ENCODE data around the gene PLD5.
"Not testable (repeated sequence)": the region's sequence is repeated elsewhere in the genome, so short reads cannot be mapped to it uniquely, and the experiment has no call there.

PLD5 gene

GRCh38 chr1:242416657-242417056, 107.8 kb downstream of the PLD5 start:
- no peak for DNase-seq

DNA sequence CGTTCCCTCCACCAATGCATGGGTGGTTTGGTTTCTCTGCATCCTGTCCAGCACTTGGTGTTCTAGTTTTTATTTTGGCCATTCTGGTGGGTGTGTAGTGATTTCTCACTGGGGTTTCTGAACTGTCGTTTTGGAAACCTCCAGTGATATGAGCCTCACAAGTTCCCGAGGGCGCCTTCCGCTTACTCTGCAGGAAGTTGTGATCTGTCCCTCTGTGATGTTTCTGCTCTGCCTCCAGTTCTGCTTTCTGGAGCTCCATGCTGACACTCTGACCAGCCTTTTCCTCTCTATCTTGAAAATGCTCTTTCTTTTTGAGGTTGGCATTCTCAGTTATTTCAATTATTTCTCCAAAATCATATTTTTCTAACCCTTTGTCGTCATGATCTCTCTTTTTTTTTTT, 111.6 kb downstream of the PLD5 start:
- no peak for DNase-seq

GRCh38 chr1:242411901-242412300, 112.6 kb downstream of the PLD5 start:
- DNase-seq = no peak

DNA sequence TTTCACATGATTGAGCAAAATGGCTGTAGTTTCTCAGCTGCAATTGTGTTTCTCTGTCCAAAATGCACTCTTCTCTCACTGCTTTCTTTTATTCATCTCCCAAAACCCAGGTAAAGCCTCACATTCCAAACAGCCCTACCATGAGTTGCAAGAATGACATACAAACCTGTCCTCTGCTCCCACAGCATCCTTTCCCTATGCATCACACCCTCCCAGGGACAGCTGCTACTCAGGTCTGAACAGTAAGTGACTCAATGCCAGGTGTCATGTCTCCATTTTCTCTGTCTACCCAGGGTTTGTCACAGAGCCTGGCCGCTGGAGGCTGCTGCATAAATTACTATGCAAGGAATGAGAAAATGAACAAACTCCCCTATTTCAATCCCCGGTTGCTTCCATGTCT, 118.5 kb downstream of the PLD5 start:
- DNase-seq = no peak

DNA sequence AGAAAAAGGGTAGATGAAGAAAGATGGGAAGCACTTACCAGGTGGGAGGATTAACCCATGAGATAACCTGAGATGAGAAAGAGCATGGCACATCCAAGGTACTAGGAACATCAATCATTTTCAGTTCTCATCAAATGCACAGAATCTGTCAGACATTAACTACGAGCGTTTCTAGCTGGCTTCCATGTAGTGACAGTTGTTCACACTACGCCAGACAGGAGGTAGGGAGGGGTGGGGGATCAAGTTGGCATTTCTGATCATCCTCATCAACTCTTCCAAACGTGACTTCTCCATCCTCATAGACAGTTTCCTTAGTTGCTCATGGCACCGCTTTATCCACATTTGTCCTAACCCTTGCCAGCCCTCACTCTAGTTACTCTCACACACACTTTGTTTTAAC, 120.2 kb downstream of the PLD5 start:
- no peak for DNase-seq

DNA sequence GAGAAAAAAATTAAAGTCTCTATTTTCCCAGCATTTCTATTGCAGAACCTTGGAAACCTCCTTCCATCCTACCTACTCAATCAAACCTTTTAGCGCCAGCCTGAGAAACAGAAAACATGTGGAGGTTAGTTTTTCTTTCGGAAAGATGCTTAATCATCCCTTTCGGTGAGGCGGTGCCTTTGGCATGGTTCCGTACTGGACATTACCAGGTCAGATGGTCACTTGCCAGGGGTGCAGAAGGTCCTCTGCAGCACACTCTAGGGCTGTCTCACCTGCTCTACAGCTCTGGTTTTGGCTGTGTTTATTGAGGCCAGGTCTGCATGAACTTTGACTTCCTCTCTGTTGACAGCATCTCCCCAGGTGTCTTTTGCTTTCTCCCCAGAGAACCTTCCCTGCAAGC, 121.5 kb downstream of the PLD5 start:
- DNase-seq = no peak

DNA sequence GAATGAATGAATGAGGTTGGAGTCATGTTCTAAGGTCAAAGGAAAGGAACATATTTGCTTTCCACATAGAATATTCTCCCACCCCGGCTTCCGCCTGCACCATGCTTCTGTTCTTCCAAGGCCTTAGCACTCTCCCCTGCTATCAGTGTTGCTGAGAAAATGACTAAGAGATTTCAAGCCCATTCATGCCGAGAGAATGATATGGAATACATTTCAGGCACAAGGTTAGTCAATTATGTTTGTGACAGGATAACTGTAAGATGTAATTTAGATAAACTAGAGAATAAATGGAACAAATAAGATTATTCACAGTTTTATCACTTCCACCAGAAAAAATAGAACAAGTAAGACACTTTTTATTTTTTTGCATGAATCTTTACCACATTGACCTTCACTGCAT, 122.6 kb downstream of the PLD5 start:
- DNase-seq = no peak

DNA sequence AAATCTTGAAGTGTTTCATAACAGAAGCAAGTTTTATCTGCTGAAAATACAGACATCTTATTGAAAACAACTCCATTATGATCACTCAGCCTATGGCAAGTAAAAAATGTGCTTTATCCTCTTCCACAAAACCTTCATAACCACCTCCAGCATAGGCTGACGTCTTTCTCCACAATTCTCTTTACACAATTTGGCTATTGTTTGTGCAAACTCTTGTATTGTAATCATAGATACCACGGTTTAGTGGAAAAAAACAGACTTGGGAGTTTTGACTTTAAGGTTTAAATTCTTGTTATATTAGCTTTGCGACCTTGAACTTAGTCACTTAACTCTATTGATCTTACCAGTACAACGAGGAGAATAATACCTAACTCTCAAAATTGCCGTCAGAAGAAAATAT, 126.1 kb downstream of the PLD5 start:
- DNase-seq = no peak

DNA sequence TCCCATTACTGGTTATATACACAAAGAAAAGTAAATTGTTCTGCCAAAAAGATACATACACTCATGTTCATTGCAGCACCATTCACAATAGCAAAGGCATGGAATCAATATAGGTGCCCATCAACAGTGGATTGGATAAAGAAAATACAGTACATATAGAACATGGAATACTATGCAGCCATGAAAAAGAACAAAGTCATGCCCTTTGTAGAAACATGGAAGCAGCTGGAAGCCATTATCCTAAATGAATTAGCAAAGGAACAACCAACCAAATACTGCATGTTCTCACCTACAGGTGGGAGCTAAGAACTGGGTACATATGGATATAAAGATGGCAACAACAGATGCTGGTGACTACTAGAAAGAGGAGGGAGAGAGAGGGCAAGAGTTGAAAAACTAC, 132.6 kb downstream of the PLD5 start:
- DNase-seq = no peak

DNA sequence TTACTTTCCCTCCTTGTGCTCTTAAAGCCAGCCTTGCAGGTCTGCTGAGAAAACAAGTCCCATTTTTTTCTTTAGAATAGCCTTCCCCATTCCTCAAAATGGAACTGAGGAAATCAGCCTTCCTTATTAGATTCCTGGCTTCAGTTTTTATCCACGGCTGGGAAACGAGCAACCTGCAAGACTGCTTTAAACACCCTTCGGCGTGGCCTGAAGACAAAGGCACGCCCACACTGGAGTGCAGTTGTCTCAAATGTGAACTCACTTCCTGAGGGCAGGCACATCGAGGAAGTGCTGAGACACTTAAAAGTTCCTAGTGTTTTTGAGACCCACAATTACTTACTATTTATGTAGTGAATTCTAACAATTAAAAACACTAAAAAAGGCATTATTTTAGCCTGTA, 148.4 kb downstream of the PLD5 start:
- not testable (repeated sequence) for DNase-seq

DNA sequence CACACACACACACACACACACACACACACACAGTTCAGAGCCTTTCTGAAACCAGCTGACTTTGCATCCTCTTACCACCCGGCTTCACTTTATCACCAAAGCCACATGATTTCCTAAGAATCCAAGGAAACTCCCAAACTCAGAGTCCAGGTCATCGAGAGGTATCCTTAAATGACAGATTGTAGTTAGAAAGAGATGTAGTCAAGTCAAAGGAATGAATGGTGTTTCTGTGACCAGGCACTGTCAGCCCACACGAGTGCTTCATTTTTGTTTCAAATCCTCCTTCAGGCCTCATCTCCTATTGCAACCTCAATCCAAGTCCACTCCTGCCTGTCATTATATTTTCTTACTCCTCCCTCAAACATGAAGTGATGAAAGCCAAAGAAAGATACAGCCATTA, 174.1 kb downstream of the PLD5 start:
- not testable (repeated sequence) for DNase-seq

- DNase-seq = no peak
Observed at GRCh38 chr1:242349636-242350035, 174.9 kb downstream of the PLD5 start.

DNA sequence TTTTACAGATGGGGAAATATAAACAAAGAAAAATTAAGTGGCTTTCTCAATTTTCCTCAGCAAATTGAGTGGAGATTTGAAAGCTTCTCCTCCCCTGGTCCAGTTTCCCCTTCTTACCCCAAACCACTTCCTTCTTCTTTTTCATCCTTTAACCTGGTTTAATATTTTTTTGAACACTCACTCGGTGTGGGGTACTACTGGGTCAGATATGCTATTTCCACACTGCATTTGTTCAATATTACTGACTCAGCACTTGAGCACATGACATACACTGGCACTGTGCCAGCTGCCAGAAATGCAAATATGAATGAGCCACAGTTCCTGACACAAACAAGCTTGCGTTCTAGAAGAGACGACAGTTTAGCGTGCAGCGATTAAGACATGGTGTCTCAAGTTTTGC, 193.6 kb downstream of the PLD5 start:
- not testable (repeated sequence) for DNase-seq

- DNase-seq = not testable (repeated sequence)
Observed at GRCh38 chr1:242327381-242327780, 197.1 kb downstream of the PLD5 start.

DNA sequence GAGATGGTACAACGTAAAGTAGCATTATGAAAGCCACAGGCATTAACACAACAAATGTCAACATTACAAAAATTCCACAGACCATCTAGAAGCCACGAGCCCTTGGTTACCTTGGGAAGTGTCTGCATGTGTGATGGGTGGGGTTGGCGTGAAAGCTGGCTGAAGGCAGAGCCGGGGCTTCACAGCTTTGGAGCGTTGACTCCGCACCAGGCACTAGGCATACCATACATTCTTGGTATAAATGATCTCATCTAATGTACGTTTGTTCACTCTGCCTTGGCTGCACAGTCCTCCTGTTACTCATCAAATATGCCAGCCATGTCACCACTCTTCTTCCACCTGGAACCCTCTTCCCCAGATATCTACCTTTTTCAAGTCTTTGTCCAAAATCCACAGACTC, 202.5 kb downstream of the PLD5 start:
- not testable (repeated sequence) for DNase-seq

DNA sequence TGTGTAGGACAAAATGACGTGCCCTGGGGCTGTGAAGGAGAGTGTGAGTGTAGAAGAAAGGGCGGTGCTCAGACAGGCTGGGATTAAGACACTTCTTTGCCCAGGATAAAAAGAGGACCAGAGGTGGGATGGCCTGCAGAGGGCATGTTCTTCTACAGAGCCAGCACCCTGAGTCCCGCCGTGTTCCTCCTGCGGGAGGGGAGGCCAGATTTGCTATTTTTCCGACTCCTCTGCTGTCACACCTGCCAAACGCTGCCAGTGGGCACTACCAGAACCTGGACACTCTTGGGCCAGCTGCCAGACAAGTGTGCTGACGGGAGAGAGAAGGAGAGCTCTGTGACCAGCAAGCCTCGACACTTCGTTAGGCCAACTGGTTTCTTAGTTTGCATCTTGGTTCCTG, 206.4 kb downstream of the PLD5 start:
- DNase-seq = no peak

- not testable (repeated sequence) for DNase-seq
Observed at GRCh38 chr1:242314865-242315264, 209.6 kb downstream of the PLD5 start.

DNA sequence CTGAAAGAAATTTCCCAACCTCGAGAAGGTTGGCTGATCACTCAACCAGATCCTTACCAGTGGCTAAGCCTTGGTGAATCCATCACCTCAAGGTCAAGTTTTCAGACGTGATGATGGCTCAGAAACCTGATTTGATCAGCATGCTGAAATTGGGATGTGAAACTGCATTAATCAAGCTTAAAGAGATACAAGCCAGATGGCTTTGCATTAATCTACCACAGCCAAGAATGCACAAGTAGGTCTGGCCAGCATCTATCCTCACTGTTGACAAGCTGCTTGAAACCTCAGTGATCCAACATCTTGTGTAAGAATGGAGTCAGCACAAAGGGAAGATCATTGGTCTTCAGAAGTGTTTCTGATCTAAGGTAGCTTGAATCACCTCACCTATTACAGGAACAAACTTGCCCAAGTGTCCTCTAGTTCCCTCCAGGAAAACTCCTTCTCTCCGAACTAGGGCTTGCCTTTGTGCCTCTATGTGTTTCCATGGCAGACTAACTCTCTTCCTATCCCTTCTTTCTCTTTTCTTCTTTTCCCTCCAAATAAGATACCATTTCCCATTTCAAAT, 210.3 kb downstream of the PLD5 start:
- not testable (repeated sequence) for DNase-seq

DNA sequence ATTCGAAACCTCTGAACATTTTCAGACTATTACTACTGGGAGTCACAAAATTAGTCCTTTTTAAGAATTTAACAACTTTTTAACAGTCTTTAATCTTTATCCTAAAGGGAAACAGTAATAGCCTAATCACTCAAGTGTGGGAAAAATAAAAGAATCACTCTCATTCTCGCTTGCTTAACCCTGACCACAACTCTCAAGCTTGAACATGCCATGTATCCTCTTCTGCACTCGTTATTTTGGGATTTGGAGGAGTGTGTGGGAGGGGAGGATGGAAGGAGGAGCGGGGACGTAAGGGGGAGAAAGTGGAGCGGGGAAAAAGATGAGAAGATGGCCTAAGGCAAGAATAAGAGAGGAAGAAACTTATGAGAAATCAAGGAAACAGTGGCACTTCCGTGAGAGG, 215.8 kb downstream of the PLD5 start:
- not testable (repeated sequence) for DNase-seq

GRCh38 chr1:242293781-242294180, 230.7 kb downstream of the PLD5 start:
- not testable (repeated sequence) for DNase-seq

GRCh38 chr1:242288067-242288466, 236.4 kb downstream of the PLD5 start:
- not testable (repeated sequence) for DNase-seq

- DNase-seq = not testable (repeated sequence)
Observed at GRCh38 chr1:242282758-242283485, 241.6 kb downstream of the PLD5 start.

DNA sequence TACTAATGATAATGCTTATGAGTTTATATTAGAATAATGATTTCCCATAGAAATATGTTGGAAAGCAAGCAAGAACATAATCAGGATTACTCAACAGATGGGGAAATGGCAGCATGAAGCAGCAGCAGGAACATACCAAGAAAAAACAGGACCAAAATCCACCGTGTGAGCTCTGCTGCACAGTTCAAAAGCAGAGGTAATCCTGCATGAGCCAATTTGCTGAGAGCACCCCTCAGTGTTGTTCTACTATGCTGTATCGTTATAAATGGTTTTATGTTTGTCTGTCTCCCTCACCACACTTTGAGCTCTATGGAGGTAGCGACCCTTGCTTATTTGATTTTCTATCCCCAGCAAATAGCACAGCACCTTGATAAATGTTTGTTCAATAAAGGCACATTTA, 246.1 kb downstream of the PLD5 start:
- not testable (repeated sequence) for DNase-seq

GRCh38 chr1:242276769-242277168, 247.7 kb downstream of the PLD5 start:
- not testable (repeated sequence) for DNase-seq

GRCh38 chr1:242267004-242267403, 257.5 kb downstream of the PLD5 start:
- DNase-seq = not testable (repeated sequence)
